Measurements from ENCODE around the gene MCRIP1. TPM values are rescaled to one million over a fixed set of nuclear protein-coding genes. Genes with fewer than 3 reads are reported as not detected.

Gene MCRIP1
- total and polyA plus RNA-seq, 9 of the 15 experiments (the other 6 are each of a cell fraction or from before 2014, with no cell fraction given) = 0.39 to 35.8 (median 9.7) TPM

GRCh38 chr17:81859906-81860755, 27.0 kb upstream of the MCRIP1 start, which contains the start of gene P4HB (continued):
- no peak for TF ChIP-seq RERE (CRISPR knock-in tag; IDR thresholded peaks at IDR 0.05; ENCODE audit: borderline replicate concordance)
- TF ChIP-seq SIRT6 (IDR thresholded peaks at IDR 0.05; ENCODE audit: low read depth, low read length) = no peak
- TF ChIP-seq KLF1 (tag; IDR thresholded peaks at IDR 0.05) = no peak
- no peak for TF ChIP-seq ATF1 (CRISPR knock-in tag; IDR thresholded peaks at IDR 0.05)
- no peak for TF ChIP-seq ATF1 (tag; IDR thresholded peaks at IDR 0.05)
- peak; percentile 40 for TF ChIP-seq NELFE (IDR thresholded peaks at IDR 0.05; ENCODE audit: insufficient read depth, insufficient read length)
- peak; percentile 93 for TF ChIP-seq HMGXB4 (CRISPR knock-in tag; IDR thresholded peaks at IDR 0.05)
- no peak for TF ChIP-seq TOE1 (IDR thresholded peaks at IDR 0.05; ENCODE audit: borderline replicate concordance)
- TF ChIP-seq TOE1 (CRISPR knock-in tag; IDR thresholded peaks at IDR 0.05; ENCODE audit: borderline replicate concordance, low read depth) = peak; percentile 65; the same call in 1 of the 2 replicates
- no peak for TF ChIP-seq MAFK (IDR thresholded peaks at IDR 0.05; ENCODE audit: low read length)
- peak; percentile 85 for TF ChIP-seq POLR2AphosphoS5 (IDR thresholded peaks at IDR 0.05; ENCODE audit: control insufficient read depth, insufficient read depth, low read depth, low read length)
- peak; percentile 92; the same call in 1 of the 2 replicates for TF ChIP-seq ZNF583 (CRISPR knock-in tag; IDR thresholded peaks at IDR 0.05)
- TF ChIP-seq RBFOX2 (IDR thresholded peaks at IDR 0.05; ENCODE audit: low read depth, low read length) = peak; percentile 86
- no peak for TF ChIP-seq TBL1XR1 (IDR thresholded peaks at IDR 0.05; ENCODE audit: low read length in 2 of 2)
- no peak for TF ChIP-seq ZBTB2 (IDR thresholded peaks at IDR 0.05)
- TF ChIP-seq NKRF (IDR thresholded peaks at IDR 0.05; ENCODE audit: borderline replicate concordance) = no peak

Data from K562 (cell line).